K562 (cell line): ENCODE measurements around the gene NHS. TPM values are rescaled to one million over a fixed set of nuclear protein-coding genes. Genes with fewer than 3 reads are reported as not detected.

Experiments used
- ATAC-seq: fragments of 200-7000 bp; cut with Tn5 transposase; 3 replicates; pipeline ENCODE4 v1.9.1; 2020; ENCODE audit warnings: moderate library complexity
- BruUV-seq: library from RNA; stranded (reverse); fragments of 400-500 nt; replicated peaks from 2 replicates; lab custom pipeline; 2021; lab: Mats Ljungman, UMichigan
- CTCF ChIA-PET: fragments of 300-600 bp; formaldehyde crosslinking; extraction: SDS; loops from one replicate; lab custom pipeline; 2021; ENCODE audit warnings: low intra/inter-chr PET ratio; lab: Yijun Ruan, JAX
- POLR2A ChIA-PET: fragments of 300-600, 350-650 bp; sonication (Branson Sonifier 250); formaldehyde crosslinking; extraction: SDS; loops from one replicate; lab custom pipeline; 2021; ENCODE audit warnings: antibody characterized with exemption, inconsistent platforms; lab: Yijun Ruan, JAX
- DNase-seq, 4 experiments: peaks; one replicate each; pipeline versions ENCODE4 v3.0.0 to v3.0.0-alpha.2; 2011 to 2018; ENCODE audit warnings: low spot score in 3 of 4, mixed read lengths in 3 of 4; ENCODE audit errors: extremely low read depth in 1 of 4
- FAIRE-seq: peaks from 2 replicates; lab custom pipeline; 2011; peaks lifted over from hg19 to GRCh38; lab: Jason Lieb, UNC
- H2AFZ ChIP-seq: 2 replicates; pipeline ENCODE4 v1.6.0; 2011; ENCODE audit warnings: low read depth, low read length, control low read depth, inconsistent platforms
- H3K27ac ChIP-seq: fragments of 200-600 bp; 3 replicates; pipeline ENCODE4 v1.8.0; 2011; ENCODE audit warnings: low read depth, mild to moderate bottlenecking, control low read depth, inconsistent platforms, low read length, moderate library complexity, mixed read lengths; ENCODE audit errors: extremely low read depth
- H3K27me3 ChIP-seq, 2 experiments: fragments of 300-600 bp in 1 of 2; 2 replicates in 1 of 2; 3 replicates in 1 of 2; pipeline versions ENCODE4 v1.6.0 to v1.8.0; 2011; ENCODE audit warnings: inconsistent platforms in 2 of 2, low read length in 2 of 2, mild to moderate bottlenecking in 1 of 2, mixed read lengths in 1 of 2, moderate library complexity in 1 of 2; ENCODE audit not compliant: control insufficient read depth in 2 of 2, insufficient read depth in 2 of 2
- H3K36me3 ChIP-seq: fragments of 300-600 bp; 3 replicates; pipeline ENCODE4 v1.8.0; 2011; ENCODE audit warnings: mild to moderate bottlenecking, low read length, inconsistent platforms; ENCODE audit not compliant: control insufficient read depth, insufficient read depth
- H3K4me1 ChIP-seq, 2 experiments: fragments of 200-600 bp in 1 of 2; replicated peaks in 1 of 2; 2 replicates in 1 of 2; 3 replicates in 1 of 2; pipeline versions ENCODE4 v1.5.1 to v1.8.0; 2011; ENCODE audit warnings: inconsistent platforms in 2 of 2, low read length in 2 of 2, mild to moderate bottlenecking in 1 of 2, mixed read lengths in 1 of 2, moderate library complexity in 1 of 2; ENCODE audit not compliant: control insufficient read depth in 2 of 2, insufficient read depth in 2 of 2
- H3K4me2 ChIP-seq: 2 replicates; pipeline ENCODE4 v1.6.1; 2011; ENCODE audit warnings: low read length, control low read depth, inconsistent platforms, mixed read lengths; ENCODE audit not compliant: insufficient read depth
- H3K4me3 ChIP-seq: fragments of 200-600 bp; sonication (generic), shearing (Covaris generic); 2 replicates; pipeline ENCODE4 v1.5.1; 2016; ENCODE audit warnings: control low read depth, inconsistent platforms
- H3K79me2 ChIP-seq: fragments of 200-600 bp; 3 replicates; pipeline ENCODE4 v1.8.0; 2011; ENCODE audit warnings: low read length, inconsistent platforms; ENCODE audit not compliant: control insufficient read depth, insufficient read depth
- H3K9ac ChIP-seq, 2 experiments: 2 replicates each; pipeline versions ENCODE4 v1.6.0 to v1.6.1; 2011; ENCODE audit warnings: low read depth in 2 of 2, low read length in 2 of 2, control low read depth in 1 of 2, inconsistent platforms in 1 of 2, mild to moderate bottlenecking in 1 of 2, mixed read lengths in 1 of 2; ENCODE audit not compliant: insufficient read depth in 1 of 2
- H3K9me1 ChIP-seq: one replicate; pipeline ENCODE4 v1.6.0; 2011; ENCODE audit warnings: inconsistent platforms, mild to moderate bottlenecking, low read length, moderate library complexity; ENCODE audit not compliant: control insufficient read depth, insufficient read depth
- H3K9me3 ChIP-seq: replicated peaks from 2 replicates; pipeline ENCODE4 v1.5.1; 2011; ENCODE audit warnings: low read depth, low read length, inconsistent platforms; ENCODE audit not compliant: control insufficient read depth, insufficient read depth
- H4K20me1 ChIP-seq: replicated peaks from 2 replicates; pipeline ENCODE4 v1.6.1; 2011; ENCODE audit warnings: low read length, inconsistent platforms, mixed read lengths; ENCODE audit not compliant: control insufficient read depth, insufficient read depth
- ARID2 ChIP-seq: fragments of 450-650 bp; IDR thresholded peaks from 2 replicates; pipeline ENCODE4 v1.6.1; 2017; ENCODE audit warnings: antibody characterized with exemption, mild to moderate bottlenecking
- CEBPB ChIP-seq: fragments of 450-650 bp; IDR thresholded peaks from 2 replicates; pipeline ENCODE4 v1.6.1; 2016; ENCODE audit warnings: missing genetic modification characterization, missing compliant biosample characterization
- CREM ChIP-seq: IDR thresholded peaks from 2 replicates; pipeline ENCODE4 v1.6.1; 2014; ENCODE audit warnings: antibody characterized with exemption, low read depth
- HSF4 ChIP-seq: fragments of 250-450 bp; sonication (Bioruptor Pico); IDR thresholded peaks from 2 replicates; pipeline ENCODE4 v2.1.2; 2022; ENCODE audit warnings: mild to moderate bottlenecking, moderate library complexity, borderline replicate concordance
- MIER1 ChIP-seq: fragments of 450-650 bp; IDR thresholded peaks from 2 replicates; pipeline ENCODE4 v1.6.1; 2016; ENCODE audit warnings: antibody characterized with exemption, mild to moderate bottlenecking, low read depth
- NR4A1 ChIP-seq, 2 experiments: fragments of 250-450 bp in 1 of 2; fragments of 450-650 bp in 1 of 2; sonication (Bioruptor Pico) in 1 of 2; IDR thresholded peaks; 2 replicates each; pipeline versions ENCODE4 v1.4.0 to v1.6.1; 2016 to 2020; ENCODE audit warnings: mild to moderate bottlenecking in 2 of 2, missing compliant biosample characterization in 1 of 2, missing genetic modification characterization in 1 of 2, moderate library complexity in 1 of 2
- PCBP1 ChIP-seq: fragments of 200-400 bp; formaldehyde crosslinking; IDR thresholded peaks from 2 replicates; pipeline ENCODE4 v1.6.1; 2018; ENCODE audit warnings: mild to moderate bottlenecking, low read depth, low read length; ENCODE audit not compliant: poor library complexity, severe bottlenecking
- SMAD1 ChIP-seq: fragments of 150-350 bp; IDR thresholded peaks from 2 replicates; pipeline ENCODE4 v1.6.1; 2014; ENCODE audit warnings: low read length, low read depth; ENCODE audit not compliant: partially characterized antibody
- USF1 ChIP-seq: sonication (generic); formaldehyde crosslinking; IDR thresholded peaks from 2 replicates; pipeline ENCODE4 v1.9.0; 2022; ENCODE audit warnings: mild to moderate bottlenecking, missing genetic modification reagents
- ZNF121 ChIP-seq: sonication (generic); formaldehyde crosslinking; conservative IDR thresholded peaks from 2 replicates; pipeline ENCODE4 v1.8.0; 2022; ENCODE audit warnings: missing genetic modification reagents
- ZNF277 ChIP-seq: fragments of 250-450 bp; sonication (Bioruptor Pico); IDR thresholded peaks from 2 replicates; pipeline ENCODE4 v1.8.0; 2022; ENCODE audit warnings: inconsistent platforms, mild to moderate bottlenecking, moderate library complexity, borderline replicate concordance
- ZNF316 ChIP-seq: fragments of 450-650 bp; IDR thresholded peaks from 2 replicates; pipeline ENCODE4 v1.6.1; 2016
- WGBS: fragments of 100-300 bp; shearing (Covaris generic); methylation state at CpG from one replicate; pipeline ENCODE4 v1.1.6; 2016; ENCODE audit warnings: low coverage, mixed read lengths; ENCODE audit not compliant: insufficient coverage; ENCODE audit errors: missing lambda C conversion rate; 5-methylcytosine and 5-hydroxymethylcytosine counted together
- in situ Hi-C: fragments of 300-500 bp; cut with MboI; formaldehyde crosslinking; loops from 4 replicates; pipeline ENCODE4 v1.15.0; 2018; ENCODE audit warnings: inconsistent platforms, mixed read lengths
- intact Hi-C: fragments of 100-400 bp; cut with micrococcal nuclease; formaldehyde crosslinking; loops from 2 replicates; pipeline ENCODE4 v1.14.2; 2022
- polyA plus RNA-seq, 8 experiments: library from polyadenylated mRNA; depleted of rRNA in 4 of 8; stranded (reverse) in 5 of 8; unstranded in 3 of 8; fragments of >200 nt; fragmentation: Nextera tagmentation in 2 of 8; fragmentation: Illumina TruSeq in 1 of 8; extraction: Ambion mirVana in 2 of 8; extraction: Trizol in 1 of 8; gene quantifications; 2 replicates each; pipeline versions ENCODE4 v1.2.1 to v1.2.3, GENCODE V29; 2011 to 2014; ENCODE audit warnings: inconsistent platforms in 1 of 8, missing spikeins in 1 of 8
- total RNA-seq, 7 experiments: library from RNA; depleted of rRNA in 6 of 7; stranded (reverse); fragments of >200 nt in 6 of 7; fragmentation: Illumina TruSeq in 2 of 7; extraction: Trizol in 2 of 7; gene quantifications; 2 replicates each; pipeline versions ENCODE4 v1.2.1 to v1.2.3, GENCODE V29; 2011 to 2021; ENCODE audit warnings: low replicate concordance in 1 of 7
- TF ChIP-seq, protein P1 (sequence below): fragments of 250-450 bp; sonication (Bioruptor Pico); IDR thresholded peaks from 2 replicates; pipeline ENCODE4 v1.8.0; 2021; ENCODE audit warnings: mild to moderate bottlenecking, moderate library complexity

The NHS gene
- total and polyA plus RNA-seq, 9 of the 15 experiments (the other 6 are each of a cell fraction or from before 2014, with no cell fraction given), result 0.02 TPM; not detected in 8

GRCh38 chrX:17631647-17632046 lies 256.6 kb downstream of the NHS start:
- POLR2A ChIA-PET, result no interaction called here
- TF ChIP-seq ZNF316 (peak; percentile 23; the same call in 1 of the 2 replicates), CREM (no peak), NR4A1 (CRISPR knock-in tag; IDR thresholded peaks at IDR 0.05) (no peak), NR4A1 (tag; IDR thresholded peaks at IDR 0.05) (no peak), SMAD1 (no peak), CEBPB (tag) (no peak)
- TF ChIP-seq, all 486 proteins: peak for 1
- Histone ChIP-seq H3K4me3 (no peak overlapping the region), H3K9me3 (no peaks in the 10 kb centered on the region), H3K9me1 (no peaks in the 10 kb centered on the region), H3K27ac (no peak overlapping the region), H4K20me1 (no peaks in the 10 kb centered on the region), H3K9ac (no peak overlapping the region), H3K79me2 (no peaks in the 10 kb centered on the region), H3K36me3 (no peaks in the 10 kb centered on the region), H3K4me1 (no peaks in the 10 kb centered on the region), H3K4me2 (no peak overlapping the region), H3K27me3 (no peaks in the 10 kb centered on the region), H2AFZ (no peak overlapping the region)
- DNase-seq, result no peak
- WGBS, result 7% methylated on average over 2 of the region's 3 CpGs
- BruUV-seq, result no TSS peak
- no peak for FAIRE-seq
- CTCF ChIA-PET, result no interaction called here
- no peak for ATAC-seq
- intact Hi-C loops, result no loop called here
- in situ Hi-C loops, result no loop called here

- no peak overlapping the region for H3K27ac ChIP-seq
- POLR2A ChIA-PET, result interaction anchor here (0.6 kb wide), 1 partner anchor 19 kb away, joined by 3 read pairs; no protein-coding TSS in a partner anchor
- H3K9ac ChIP-seq, result no peak overlapping the region
- DNase-seq, result no peak
- CTCF ChIA-PET, result no interaction called here
- 0% methylated on average over 3 of the region's 3 CpGs for WGBS
- H3K4me2 ChIP-seq, result no peak overlapping the region
- H3K4me1 ChIP-seq, result no peaks in the 10 kb centered on the region
- no peak for FAIRE-seq
- no peaks in the 10 kb centered on the region for H4K20me1 ChIP-seq
- intact Hi-C loops (no loop called here), in situ Hi-C loops (no loop called here)
- H3K79me2 ChIP-seq, result no peaks in the 10 kb centered on the region
- ATAC-seq, result no peak
- no peak overlapping the region for H2AFZ ChIP-seq
- H3K9me3 ChIP-seq, result no peaks in the 10 kb centered on the region
- BruUV-seq, result no TSS peak
- H3K9me1 ChIP-seq, result no peaks in the 10 kb centered on the region
- H3K27me3 ChIP-seq, result no peaks in the 10 kb centered on the region
- no peak overlapping the region for H3K4me3 ChIP-seq
- H3K36me3 ChIP-seq, result no peaks in the 10 kb centered on the region
- TF ChIP-seq HSF4 (CRISPR knock-in tag) (no peak), ARID2 (no peak), USF1 (CRISPR knock-in tag) (no peak), ZNF277 (no peak), PCBP1 (no peak), MIER1 (no peak), ZNF121 (no peak)
- TF ChIP-seq, protein P1, sequence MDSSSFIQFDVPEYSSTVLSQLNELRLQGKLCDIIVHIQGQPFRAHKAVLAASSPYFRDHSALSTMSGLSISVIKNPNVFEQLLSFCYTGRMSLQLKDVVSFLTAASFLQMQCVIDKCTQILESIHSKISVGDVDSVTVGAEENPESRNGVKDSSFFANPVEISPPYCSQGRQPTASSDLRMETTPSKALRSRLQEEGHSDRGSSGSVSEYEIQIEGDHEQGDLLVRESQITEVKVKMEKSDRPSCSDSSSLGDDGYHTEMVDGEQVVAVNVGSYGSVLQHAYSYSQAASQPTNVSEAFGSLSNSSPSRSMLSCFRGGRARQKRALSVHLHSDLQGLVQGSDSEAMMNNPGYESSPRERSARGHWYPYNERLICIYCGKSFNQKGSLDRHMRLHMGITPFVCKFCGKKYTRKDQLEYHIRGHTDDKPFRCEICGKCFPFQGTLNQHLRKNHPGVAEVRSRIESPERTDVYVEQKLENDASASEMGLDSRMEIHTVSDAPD (CRISPR knock-in tag), result no peak
Measured at GRCh38 chrX:17632942-17633341, 257.9 kb downstream of the NHS start.
